Ovary (tissue), 1 donor: ENCODE data around the gene NT5DC4.

Source experiments
- EP300 ChIP-seq: sonication (generic); formaldehyde crosslinking; IDR thresholded peaks from one replicate; pipeline ENCODE4 v1.6.1; 2017; ENCODE audit warnings: antibody characterized with exemption
- POLR2A ChIP-seq: fragments of 450-650 bp; IDR thresholded peaks from one replicate; pipeline ENCODE4 v1.6.1; 2017; ENCODE audit warnings: antibody characterized with exemption, mild to moderate bottlenecking, moderate library complexity

DNA sequence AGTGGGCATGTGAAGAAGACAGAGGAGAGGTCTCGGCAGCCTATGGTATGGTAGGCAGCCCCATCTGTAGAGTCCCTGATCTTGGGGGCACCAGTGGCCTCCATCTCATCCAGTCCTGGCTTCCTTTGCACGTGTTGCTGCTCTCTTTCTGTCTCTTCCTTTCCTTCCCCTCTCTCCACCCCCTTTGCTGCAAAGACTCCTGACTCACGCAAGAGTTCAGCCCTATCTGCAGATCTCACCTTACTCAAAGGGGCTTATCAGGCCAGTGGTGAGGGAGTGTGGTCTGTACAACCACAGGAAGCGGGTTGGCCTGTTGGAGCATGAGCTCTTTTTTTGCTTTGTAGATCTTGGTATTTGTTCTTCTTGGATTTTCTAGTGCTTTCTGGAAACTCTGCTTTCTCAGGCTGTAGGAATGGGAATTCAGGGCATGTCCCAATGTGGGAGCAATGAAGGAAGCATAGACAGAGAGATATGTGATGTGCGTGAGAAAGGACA, 14.6 kb upstream of the NT5DC4 start:
- no peak for TF ChIP-seq EP300
- no peak for TF ChIP-seq POLR2A
